A673 (cell line): ENCODE measurements around the gene NKAPD1.

ENCODE experiments used
- EZH2 ChIP-seq: fragments of 200-600 bp; sonication (generic); IDR thresholded peaks from 2 replicates; pipeline ENCODE4 v1.6.1; 2017; ENCODE audit warnings: borderline replicate concordance, low read depth, mild to moderate bottlenecking, mixed read lengths, antibody characterized with exemption, low read length; ENCODE audit not compliant: poor library complexity, severe bottlenecking
- TF ChIP-seq, protein P1 (sequence below): fragments of 300-800, 200-600 bp; sonication (generic); conservative IDR thresholded peaks from 2 replicates; pipeline ENCODE4 v1.5.1; 2017; ENCODE audit warnings: low read depth, mild to moderate bottlenecking, antibody characterized with exemption, low read length, moderate library complexity, mixed read lengths

DNA sequence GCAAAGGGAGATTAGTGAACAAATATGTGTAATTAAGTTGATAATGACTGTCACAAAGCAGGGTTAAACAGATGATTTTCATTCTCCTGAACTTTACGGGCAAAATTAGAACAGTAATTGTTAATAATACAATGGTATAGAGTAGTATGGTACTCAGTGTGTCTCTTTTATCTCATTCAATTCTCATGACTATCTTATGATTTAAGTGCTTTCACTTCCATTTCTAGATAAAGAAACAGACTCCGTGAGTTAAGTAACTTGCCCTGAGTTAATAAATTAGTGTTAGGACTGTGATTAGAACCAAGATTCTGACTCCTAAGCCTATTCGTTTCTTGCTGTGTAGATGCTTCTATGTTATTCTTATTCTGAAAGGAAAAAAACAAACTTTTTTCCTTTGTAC, 22.3 kb upstream of the NKAPD1 start:
- TF ChIP-seq, protein P1, sequence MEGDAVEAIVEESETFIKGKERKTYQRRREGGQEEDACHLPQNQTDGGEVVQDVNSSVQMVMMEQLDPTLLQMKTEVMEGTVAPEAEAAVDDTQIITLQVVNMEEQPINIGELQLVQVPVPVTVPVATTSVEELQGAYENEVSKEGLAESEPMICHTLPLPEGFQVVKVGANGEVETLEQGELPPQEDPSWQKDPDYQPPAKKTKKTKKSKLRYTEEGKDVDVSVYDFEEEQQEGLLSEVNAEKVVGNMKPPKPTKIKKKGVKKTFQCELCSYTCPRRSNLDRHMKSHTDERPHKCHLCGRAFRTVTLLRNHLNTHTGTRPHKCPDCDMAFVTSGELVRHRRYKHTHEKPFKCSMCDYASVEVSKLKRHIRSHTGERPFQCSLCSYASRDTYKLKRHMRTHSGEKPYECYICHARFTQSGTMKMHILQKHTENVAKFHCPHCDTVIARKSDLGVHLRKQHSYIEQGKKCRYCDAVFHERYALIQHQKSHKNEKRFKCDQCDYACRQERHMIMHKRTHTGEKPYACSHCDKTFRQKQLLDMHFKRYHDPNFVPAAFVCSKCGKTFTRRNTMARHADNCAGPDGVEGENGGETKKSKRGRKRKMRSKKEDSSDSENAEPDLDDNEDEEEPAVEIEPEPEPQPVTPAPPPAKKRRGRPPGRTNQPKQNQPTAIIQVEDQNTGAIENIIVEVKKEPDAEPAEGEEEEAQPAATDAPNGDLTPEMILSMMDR = no peak
- TF ChIP-seq EZH2 = no peak
